GM12892 (cell line): ENCODE results near the gene CHSY1.

Experiments
- POLR2A ChIP-seq: IDR thresholded peaks from 2 replicates; pipeline ENCODE4 v1.6.1; 2011; ENCODE audit warnings: low read depth, low read length, control low read depth
- POLR2AphosphoS5 ChIP-seq: IDR thresholded peaks from 2 replicates; pipeline ENCODE4 v1.6.1; 2011; ENCODE audit warnings: low read depth, low read length, control low read depth
- TAF1 ChIP-seq: IDR thresholded peaks from 2 replicates; pipeline ENCODE4 v1.6.1; 2011; ENCODE audit warnings: low read depth, mild to moderate bottlenecking, control low read depth, low read length, borderline replicate concordance

- no peak for TF ChIP-seq POLR2A
- no peak for TF ChIP-seq TAF1
- TF ChIP-seq POLR2AphosphoS5 = no peak
These were observed 34.7 kb upstream of the CHSY1 start for GRCh38 chr15:101286471-101287114.
